ENCODE measurements around the gene IMMP2L. TPM values are rescaled to one million over a fixed set of nuclear protein-coding genes. Genes with fewer than 3 reads are reported as not detected.

The IMMP2L gene
- total RNA-seq, 4 donors from 2014 or later: 2.6 to 69.1 (median 34.7) TPM

GRCh38 chr7:111210996-111211395, 351.3 kb downstream of the IMMP2L start:
- H3K36me3 ChIP-seq: no peaks in the 10 kb centered on the region
- no peaks in the 10 kb centered on the region for H3K9me3 ChIP-seq
- no peak overlapping the region for H3K4me3 ChIP-seq
- no peak for DNase-seq
- no peaks in the 10 kb centered on the region for H3K27me3 ChIP-seq
- TF ChIP-seq POLR2A (IDR thresholded peaks at IDR 0.05) (no peak), CTCF (IDR thresholded peaks at IDR 0.05) (no peak)
- intact Hi-C loops (cut with DNase I; ENCODE audit: low total_unique reads): no loop called here
- H3K27ac ChIP-seq: no peak overlapping the region
- H3K4me1 ChIP-seq: no peaks in the 10 kb centered on the region

- Histone ChIP-seq H3K27ac (no peak overlapping the region), H3K36me3 (no peaks in the 10 kb centered on the region), H3K4me3 (no peak overlapping the region), H3K4me1 (no peaks in the 10 kb centered on the region), H3K9me3 (no peaks in the 10 kb centered on the region), H3K27me3 (no peaks in the 10 kb centered on the region)
- no peak for DNase-seq
- TF ChIP-seq POLR2A (IDR thresholded peaks at IDR 0.05): no peak
- intact Hi-C loops (cut with DNase I; ENCODE audit: low total_unique reads): no loop called here
These were observed 352.2 kb downstream of the IMMP2L start for GRCh38 chr7:111210043-111210442.

GRCh38 chr7:111205251-111205650, 357.0 kb downstream of the IMMP2L start:
- no peaks in the 10 kb centered on the region for H3K9me3 ChIP-seq
- no peaks in the 10 kb centered on the region for H3K4me1 ChIP-seq
- intact Hi-C loops (cut with DNase I; ENCODE audit: low total_unique reads): no loop called here
- no peak for DNase-seq
- TF ChIP-seq CTCF (IDR thresholded peaks at IDR 0.05): no peak
- no peak overlapping the region for H3K27ac ChIP-seq
- no peaks in the 10 kb centered on the region for H3K27me3 ChIP-seq
- no peaks in the 10 kb centered on the region for H3K36me3 ChIP-seq
- H3K4me3 ChIP-seq: no peak overlapping the region

GRCh38 chr7:111202321-111202720, 360.0 kb downstream of the IMMP2L start:
- H3K27ac ChIP-seq: no peak overlapping the region
- intact Hi-C loops (cut with DNase I; ENCODE audit: low total_unique reads): no loop called here
- TF ChIP-seq CTCF (IDR thresholded peaks at IDR 0.05): no peak
- TF ChIP-seq POLR2A (IDR thresholded peaks at IDR 0.05): no peak
- no peak overlapping the region for H3K4me3 ChIP-seq
- no peaks in the 10 kb centered on the region for H3K9me3 ChIP-seq
- DNase-seq: no peak
- no peaks in the 10 kb centered on the region for H3K36me3 ChIP-seq
- no peaks in the 10 kb centered on the region for H3K4me1 ChIP-seq
- H3K27me3 ChIP-seq: no peaks in the 10 kb centered on the region

GRCh38 chr7:111199643-111200042, 362.6 kb downstream of the IMMP2L start:
- no peak for DNase-seq

More at GRCh38 chr7:111199643-111200042, 362.6 kb downstream of the IMMP2L start:
- Histone ChIP-seq H3K27ac (no peak overlapping the region), H3K4me1 (no peaks in the 10 kb centered on the region), H3K36me3 (no peaks in the 10 kb centered on the region), H3K9me3 (no peaks in the 10 kb centered on the region), H3K27me3 (no peaks in the 10 kb centered on the region), H3K4me3 (no peak overlapping the region)
- TF ChIP-seq POLR2A (IDR thresholded peaks at IDR 0.05): no peak
- TF ChIP-seq CTCF (IDR thresholded peaks at IDR 0.05): no peak
- intact Hi-C loops (cut with DNase I; ENCODE audit: low total_unique reads): no loop called here

All from uterus (tissue), 4 donors.